ELR (cell line): Measurements from ENCODE around the gene ARL8B.
"Not testable (repeated sequence)": the region's sequence is repeated elsewhere in the genome, so short reads cannot be mapped to it uniquely, and the experiment has no call there.

Source experiments
- DNase-seq: peaks from one replicate; pipeline ENCODE4 v3.0.0-alpha.2; 2015; ENCODE audit warnings: low read depth

The ARL8B gene

DNA sequence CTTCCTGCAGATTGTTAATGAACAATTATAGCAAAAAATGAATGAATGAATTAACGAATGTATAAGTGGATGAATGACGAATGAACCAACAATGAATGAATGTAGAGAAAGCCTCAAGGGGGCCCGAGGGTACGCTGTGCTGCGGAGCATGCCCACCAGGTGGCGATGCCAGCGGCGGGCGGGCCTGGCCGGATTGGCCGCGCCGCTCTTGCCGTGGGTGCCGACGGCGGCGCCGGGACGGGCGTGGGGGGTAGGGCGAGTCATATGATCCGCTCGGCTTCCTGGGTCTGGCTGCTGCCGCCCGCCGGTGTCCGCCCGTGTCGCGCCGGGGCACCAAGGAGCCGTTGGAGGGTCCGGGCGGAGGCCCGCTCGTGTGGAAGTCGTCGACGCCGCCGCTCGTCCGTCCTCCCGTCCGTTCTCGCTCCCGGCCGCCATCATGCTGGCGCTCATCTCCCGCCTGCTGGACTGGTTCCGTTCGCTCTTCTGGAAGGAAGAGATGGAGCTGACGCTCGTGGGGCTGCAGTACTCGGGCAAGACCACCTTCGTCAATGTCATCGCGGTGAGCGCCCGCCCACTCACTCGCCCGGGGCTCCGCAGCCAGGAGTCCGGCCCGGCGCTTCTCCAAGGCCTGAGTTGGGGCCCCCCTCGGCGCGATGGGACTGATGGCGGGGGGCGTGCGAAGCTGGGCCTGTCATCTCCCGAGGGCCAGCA lies at the start of gene ARL8B:
Gene ARL8B, plus strand, starts transcription at position 263 of the 711 bp plus-strand sequence. Its CDS starts 174 bp downstream, at position 437.
- peak; percentile 87 for DNase-seq

DNA sequence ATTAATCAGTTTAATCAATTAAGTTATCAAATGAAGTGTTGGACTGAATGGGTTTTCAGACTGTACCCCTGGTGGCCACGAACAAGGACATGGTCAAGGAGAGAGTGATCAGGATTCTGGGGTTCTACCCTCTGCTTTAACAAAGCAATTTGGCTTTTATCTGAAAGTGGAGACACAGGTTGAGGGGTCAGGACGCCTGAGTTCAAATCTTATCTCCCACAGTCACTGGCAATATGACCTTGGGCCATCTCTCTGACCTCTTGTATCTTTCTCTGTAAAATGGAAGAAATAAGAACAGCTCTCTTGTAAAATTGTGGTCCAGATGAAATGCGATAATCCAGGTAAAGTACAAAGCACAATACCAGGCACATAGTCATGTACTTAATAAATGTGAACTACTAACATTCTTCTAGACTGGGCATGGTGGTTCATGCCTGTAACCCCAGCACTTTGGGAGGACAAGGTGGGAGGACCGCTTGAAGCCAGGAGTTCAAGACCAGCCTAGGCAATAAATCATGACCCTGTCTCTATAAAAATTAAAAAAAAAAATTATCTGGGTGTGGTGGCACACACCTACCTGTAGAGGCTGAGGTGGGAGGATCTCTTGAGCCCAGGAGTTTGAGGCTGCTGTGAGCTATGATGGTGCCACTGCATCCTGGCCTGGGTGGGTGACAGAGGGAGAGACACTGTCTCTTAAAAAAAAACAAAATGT lies 48.6 kb upstream of the ARL8B start:
- no peak for DNase-seq

DNA sequence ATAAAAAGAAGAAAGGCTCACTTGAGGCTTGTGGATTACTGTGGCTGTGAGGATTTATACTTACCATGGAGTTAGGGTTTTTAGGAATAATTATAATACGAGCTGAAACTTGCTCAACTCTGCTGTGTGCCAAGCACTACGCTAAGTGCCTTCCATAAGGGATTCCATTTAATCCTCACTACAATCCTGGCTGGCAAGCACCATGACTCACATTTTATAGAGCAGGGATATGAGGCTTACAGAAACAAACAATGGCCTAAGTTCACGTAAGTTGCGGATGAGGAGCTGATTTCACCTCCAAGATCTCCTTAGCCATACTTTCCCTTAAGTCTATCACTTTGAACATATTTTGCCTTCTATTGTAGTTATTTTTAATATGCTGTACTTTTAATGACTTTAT lies 43.9 kb upstream of the ARL8B start:
- DNase-seq = peak; percentile 20

DNA sequence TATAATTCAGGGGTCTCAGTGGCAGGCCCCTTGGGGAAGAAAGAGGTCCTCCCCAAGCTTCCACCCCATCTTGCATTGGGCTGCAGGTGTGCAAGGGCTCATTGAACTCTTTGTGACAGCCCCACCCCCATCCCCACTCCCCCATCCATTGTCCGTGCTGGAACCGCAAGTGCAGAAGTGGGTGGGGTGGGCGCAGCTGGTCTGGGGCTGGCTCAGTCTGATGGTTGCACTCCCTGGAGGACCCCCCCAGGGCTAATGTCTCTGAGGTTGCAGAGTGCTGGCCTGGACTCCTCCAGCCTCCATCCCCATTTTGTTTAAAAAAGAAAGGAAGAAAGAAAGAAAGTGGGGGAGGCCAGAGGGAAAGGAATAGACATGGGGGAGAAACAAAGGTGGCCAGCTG lies 42.3 kb upstream of the ARL8B start:
- DNase-seq = no peak

DNA sequence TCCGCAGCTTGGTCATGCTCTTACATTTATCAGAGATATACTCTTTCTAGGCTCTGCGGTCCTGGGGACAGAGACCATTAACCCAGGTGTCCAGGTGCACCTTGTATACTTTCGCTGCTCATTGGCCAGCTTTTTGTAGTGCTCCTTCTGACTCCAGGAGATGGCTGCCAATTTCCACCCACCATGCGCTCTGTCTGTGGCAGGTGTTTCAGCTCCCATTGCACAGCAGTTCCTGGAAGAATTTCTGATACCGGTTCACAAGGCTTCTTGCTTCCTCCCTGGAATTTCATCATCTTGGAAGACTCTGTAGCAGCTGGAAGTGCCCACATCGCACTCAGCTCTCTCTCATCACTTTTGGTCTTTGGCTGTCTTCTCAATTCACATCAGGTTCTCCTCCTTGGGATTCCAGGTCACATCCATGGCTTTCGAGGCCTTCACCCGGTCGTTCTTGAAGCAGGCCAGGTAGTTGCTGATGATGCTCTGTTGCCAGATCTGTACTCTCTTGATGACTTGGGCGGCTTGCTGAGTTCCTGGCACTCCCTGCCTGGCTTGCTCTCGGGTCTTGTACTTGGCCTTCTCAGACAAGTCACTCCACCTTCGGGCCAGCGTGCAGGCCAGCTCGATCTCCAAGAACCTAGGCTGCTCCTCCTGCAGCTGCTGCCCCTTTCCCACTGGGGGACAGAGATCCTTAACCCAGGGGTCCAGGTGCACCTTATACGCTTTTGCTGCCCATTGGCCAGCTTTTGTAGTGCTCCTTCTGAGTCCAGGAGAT lies 41.1 kb upstream of the ARL8B start:
- DNase-seq = no peak

DNA sequence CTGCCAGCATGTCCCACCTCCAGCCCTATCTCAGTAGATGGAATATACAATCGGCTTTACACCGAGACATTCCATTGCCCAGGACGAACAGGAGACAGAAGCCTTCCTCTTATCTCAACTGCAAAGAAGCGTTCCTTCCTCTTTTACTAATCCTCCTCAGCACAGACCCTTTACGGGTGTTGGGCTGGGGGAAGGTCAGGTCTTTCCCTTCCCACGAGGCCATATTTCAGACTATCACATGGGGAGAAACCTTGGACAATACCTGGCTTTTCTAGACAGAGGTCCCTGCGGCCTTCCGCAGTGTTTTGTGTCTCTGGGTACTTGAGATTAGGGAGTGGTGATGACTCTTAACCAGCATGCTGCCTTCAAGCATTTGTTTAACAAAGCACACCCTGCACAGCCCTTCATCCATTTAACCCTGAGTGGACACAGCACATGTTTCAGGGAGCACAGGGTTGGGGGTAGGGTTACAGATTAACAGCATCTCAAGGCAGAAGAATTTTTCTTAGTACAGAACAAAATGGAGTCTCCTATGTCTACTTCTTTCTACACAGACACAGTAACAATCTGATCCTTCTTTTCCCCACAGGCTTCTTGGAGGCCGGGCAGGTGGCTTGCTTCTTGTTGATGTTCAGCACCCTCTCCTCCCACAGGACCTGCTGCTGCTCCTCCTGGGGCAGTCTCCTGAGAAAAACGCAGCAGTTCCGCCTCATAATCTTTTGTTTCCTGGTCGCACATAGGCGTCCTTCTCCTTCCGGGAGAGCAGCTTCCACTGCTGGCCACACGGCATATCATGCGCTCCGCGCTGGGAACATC lies 39.9 kb upstream of the ARL8B start:
- not testable (repeated sequence) for DNase-seq

DNA sequence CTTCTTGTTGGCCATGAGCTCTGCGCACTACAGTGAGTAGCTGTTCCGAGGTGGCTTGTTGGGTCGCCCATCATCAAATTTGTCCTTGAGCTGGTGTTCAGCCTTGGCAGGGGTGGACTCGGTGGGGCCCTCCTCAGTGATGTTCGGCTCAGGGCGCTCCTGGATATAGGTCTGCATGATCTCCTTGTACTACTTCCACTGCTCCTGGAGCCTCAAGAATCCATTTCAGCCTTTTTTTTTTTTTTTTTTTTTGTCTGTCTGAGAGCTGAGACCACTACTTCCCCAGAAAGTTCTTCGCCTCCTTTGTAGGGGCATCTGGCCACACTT lies 39.3 kb upstream of the ARL8B start:
- DNase-seq = no peak

DNA sequence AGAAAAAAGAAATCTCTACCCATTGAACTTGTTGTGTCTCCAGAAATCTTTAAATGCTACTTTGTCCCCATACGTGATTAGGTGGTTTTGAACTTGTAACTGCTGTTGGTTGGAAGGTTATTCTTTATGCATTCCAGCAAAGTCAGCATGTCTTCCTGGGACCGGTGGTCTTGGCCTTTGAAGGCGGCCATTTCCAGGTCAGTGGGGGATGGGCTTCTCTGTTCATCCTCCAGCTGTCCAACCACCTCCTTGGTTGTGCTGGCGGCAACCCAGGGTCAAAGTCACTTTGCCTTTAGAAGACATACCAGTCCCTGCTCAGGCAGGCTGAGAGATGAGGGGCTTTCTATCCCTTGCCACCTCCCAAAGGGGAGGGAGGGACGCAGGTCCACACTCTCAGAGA lies 37.9 kb upstream of the ARL8B start:
- DNase-seq = no peak

DNA sequence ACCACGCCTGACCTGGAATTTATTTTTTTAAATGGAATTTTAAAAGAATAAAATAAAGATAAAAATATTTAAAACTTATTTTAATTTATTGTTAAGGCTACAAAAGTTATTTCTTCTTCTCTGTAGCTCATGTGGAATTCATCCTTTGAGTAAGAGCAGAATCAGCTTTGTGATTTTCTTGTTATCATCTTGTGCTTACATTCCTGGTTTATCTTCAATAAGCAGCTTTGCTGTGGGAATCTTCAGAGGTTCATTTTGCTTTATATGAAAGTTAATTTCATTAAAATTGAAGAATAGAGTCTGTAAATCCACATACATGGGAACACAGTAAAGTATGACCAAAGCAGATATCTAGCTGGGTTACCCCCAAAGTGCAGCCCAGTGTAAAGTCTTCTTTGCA lies 35.4 kb upstream of the ARL8B start:
- no peak for DNase-seq

DNA sequence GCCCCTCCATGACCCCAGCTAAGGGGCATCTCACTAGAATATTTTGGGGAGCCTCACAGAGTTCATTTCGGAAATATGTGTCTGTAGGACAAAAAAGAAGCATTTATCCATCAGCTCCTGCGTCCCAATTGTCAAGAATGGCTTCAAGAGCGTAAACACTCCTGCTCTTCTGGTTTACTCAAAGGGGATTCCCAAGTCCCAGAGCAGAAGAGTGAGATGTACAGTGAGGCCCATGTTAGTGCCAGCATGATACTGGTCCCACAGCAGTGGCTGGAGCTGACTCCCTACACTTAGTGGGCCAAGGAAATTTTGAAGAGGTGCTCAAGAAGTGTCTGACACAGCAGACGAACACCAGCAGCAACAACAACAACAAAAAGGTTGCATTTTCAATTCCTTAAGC lies 34.9 kb upstream of the ARL8B start:
- DNase-seq = no peak

DNA sequence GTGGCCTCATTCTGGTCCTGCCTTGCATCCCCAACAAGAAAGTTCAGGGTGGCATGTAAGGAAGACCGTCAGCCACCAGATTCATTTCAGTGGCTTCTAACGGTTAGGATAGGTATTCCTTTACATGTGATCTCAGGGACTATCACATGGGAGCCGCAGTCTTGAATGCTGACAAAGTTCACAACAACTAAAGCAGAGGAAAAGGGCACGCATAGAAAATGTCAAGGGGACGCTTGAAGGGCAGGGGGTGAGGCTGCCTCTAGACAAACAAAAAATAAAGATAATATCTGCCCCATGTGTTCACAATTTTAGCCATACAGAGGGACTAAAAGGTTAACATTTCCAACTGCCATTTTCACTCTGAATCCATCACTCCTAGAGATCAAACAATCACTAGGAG lies 31.9 kb upstream of the ARL8B start:
- no peak for DNase-seq

DNA sequence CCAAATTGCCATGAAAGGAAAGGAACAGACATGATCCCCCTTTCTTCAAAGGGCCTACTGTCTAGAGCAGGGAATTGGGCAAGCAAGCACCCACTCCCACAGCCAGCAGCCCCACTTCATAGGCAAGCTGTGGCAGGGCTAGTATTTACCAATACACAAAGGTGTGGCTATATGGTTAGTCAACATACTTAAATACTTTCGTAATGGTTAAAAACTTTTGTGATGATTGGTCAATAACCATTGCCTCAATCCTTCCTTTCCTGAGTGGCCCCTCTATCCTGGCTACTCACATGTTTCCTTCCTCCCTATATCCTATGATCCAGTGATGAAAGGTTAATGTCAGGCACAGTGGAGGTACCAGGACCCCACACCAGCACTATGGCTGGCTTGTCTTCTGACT lies 30.1 kb upstream of the ARL8B start:
- no peak for DNase-seq

DNA sequence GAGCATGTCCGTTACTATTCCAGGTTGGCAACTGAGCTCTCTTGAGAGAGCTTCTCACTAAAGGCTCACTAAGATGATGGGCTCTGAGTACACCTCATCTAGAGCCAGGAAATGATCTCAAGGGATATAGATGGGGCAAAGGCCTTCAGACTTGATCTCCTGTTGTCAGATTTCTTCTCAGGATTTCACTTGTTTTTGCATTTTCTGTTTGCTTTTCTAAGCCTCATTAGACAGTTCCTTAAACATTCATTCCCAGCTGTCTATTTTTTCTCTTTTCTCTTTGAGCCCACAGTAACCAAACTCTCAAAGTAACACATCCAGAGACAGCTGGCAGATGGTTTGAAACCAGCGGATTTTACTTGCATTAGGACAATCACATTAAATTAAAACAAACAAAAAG lies 28.4 kb upstream of the ARL8B start:
- DNase-seq = no peak

DNA sequence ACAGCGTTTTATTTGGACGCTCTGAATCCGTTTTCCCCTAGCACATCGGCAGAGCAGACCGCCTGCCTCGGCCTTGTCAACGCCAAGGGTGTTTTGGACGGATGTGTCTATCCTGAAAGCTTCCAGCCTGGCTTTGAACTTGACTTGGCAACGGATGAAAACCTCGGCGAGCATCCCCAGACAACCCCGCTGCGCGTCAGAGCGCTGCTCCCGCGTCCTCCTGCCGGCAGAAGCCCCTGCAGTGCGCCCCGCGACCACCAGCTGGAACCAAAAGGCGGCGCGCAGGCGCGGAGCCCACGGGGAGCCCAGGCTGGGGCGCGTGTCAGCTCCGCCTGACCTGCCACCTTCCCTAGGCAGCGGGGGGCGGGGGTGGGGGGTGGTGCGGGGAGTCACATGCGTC lies 26.2 kb upstream of the ARL8B start:
- DNase-seq = no peak

DNA sequence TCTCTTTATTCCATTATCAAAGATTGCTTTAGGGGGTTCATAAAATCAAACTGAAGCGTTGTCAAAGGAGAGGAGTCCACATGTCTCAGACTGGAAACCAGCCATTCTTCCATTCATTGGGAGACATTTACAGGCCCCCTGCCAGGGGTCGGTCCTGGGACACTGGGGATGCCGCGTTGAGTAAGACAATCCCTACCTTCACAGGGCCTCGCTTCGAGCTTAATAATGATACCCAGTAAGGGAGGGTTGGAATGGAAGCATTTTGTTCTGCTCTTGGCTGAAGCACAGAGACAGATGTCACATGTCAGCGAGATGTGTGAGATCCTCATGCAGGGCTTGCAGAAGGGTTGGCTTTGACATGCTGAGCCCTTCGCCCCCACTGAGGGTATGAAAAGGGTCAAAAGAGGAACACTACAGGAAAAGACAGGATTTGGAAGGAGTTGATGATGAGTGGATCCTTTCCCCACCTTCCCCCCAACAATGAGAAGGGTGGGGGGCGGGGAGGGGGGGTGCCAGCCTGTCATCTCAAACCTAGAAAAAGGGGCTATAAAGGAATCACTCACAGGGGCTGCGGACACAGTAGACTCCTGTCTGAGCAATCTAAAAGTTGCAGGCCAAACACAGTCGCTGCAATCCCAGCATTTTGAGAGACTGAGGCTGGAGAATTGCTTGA lies 25.6 kb upstream of the ARL8B start:
- DNase-seq = no peak

DNA sequence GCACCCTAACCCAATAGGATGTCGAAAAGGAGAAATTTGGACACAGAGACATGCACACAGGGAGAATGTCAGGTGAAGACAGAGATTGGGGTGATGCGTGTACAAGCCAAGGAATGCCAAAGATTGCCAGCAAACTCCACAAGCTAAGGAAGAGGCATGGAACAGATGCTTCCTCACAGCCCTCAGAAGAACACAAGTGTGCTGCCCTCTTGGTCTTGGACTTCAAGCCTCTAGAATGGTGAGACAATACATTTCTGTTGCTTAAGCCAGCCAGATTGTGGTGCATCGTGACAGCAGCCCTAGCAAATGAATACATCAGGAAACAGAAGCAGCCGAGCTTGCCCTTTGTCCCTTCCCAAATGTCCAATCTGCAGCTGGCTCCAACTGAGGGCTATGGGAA lies 23.7 kb upstream of the ARL8B start:
- no peak for DNase-seq

DNA sequence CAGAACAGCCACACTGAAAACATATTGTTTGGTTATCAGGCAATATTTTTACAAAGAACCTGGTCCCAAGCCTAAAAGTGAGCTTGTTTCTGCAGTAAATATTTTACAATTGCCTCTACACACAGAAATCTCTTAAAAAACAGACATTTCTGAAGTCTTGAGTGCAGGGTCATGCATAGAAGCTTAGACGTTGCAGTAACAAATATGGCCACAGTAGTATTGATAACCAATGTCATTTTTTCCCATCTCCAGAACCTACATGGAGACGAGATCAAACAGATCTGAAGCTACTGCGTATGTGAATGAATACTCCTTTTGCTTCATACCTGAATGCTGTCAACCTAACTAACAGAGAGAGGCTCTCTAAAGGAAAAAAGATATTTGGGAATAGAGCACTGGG lies 19.6 kb upstream of the ARL8B start:
- DNase-seq = no peak

DNA sequence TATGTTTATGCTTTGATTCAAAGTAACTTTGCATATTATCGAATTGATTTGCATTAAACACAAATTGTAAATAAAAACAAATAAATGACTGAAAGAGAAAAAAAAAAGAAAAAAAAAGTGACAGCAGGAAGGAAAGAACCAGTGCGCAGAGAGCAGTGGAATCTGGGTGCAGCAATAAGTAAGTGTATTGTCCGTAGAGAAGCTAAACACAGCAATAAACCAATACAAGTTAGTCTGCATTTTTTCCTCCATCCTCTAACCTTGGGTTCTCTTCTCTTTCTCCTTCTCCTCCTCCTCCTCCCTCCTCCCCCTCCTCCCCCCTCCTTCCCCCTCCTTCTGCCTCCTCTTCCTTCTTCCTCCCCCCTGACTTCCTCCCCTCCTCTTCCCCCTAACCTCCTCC lies 18.3 kb upstream of the ARL8B start:
- no peak for DNase-seq

DNA sequence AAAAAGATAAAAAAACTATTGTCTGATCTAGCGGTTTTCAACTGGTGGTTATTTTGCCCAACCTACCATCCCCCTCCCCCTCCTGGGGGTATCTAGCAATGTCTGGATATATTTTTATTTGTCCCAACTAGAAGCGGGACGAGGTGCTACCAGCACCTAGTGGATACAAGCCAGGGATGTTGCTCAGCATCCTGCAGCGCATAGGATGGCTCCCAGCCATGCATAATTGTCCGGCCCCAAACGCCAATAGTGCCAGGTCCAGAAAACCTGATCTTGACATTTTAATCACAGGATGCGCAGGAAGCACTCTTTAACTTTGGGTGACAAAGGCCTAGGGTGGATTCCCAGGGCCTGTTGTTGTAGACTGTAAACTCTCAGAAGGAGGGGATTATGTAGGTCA lies 17.0 kb upstream of the ARL8B start:
- DNase-seq = no peak

DNA sequence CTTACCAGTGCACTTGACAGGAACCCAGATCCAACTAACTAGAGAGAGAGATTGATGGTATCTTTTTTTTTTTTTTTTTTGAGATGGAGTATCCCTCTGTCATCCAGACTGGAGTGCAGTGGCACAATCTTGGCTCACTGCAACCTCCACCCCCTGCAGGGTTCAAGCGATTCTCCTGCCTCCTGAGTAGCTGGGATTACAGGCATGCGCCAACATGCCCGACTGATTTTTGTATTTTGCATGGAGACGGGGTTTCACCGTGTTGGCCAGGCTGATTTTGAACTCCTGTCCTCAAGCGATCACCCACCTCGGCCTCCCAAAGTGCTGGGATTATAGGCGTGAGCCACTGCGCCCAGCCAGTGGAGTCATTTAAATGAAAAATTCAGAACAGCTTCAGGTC lies 15.7 kb upstream of the ARL8B start:
- DNase-seq = not testable (repeated sequence)

DNA sequence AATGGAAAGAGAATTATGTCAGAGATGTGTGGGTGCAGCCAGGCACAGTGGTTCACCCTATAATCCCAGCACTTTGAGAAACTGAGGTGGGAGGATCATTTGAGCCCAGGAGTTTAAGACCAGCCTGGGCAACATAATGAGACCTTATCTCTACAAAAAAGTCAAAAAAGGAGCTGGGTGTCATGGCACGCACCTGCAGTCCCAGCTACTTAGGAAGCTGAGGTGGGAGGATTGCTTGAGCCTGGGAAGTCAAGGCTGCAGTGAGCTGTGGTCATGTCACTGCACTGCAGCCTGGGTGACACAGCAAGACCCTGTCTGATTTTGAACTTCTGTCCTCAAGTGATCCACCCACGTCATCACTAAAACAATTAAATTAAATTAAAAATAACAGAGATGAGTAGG lies 15.2 kb upstream of the ARL8B start:
- DNase-seq = not testable (repeated sequence)

DNA sequence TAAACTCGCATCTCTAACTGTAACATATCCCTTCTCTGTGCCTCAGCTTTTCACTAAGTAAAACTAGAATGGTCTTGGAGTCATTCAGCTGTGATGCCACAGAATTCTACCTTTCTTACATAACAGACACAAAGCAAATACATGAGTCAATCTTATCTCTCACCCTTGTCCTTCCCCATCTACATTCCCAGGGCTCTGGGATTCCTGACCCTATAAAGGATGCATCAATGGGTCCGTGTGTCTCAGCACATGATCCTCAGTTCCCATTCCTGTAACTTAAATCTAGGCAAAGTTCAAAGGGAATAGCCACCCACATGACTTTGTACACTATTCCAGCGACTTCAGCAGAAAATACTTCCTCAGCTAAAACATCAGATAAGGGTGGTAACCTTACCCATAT lies 11.8 kb upstream of the ARL8B start:
- no peak for DNase-seq
